GM21447 (cell line): Measurements from ENCODE around the gene ZNHIT2.

Experiments used
- ATAC-seq: cut with Tn5 transposase; IDR thresholded peaks from one replicate; pipeline ENCODE4 v1.9.1; 2021; ENCODE audit not compliant: unreplicated experiment

ZNHIT2 gene

DNA sequence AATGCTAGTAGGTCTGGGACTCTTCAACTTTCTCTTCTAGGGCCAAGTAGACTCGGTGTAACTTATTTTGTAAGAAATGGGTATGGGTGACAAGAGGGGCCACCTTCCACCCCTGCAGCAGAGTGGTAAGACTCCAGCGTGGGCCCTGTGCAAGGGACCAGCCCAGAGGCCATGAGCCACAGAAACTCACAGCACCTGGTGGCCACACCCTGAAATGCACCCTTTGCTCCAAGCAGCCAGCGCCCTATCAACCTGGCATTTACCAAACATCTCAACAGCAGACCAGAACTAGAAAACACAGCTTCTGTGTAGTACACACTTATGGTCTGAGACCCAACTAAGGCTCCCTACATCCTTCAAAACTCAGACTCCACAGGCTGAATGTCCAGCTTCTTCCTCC lies 39.4 kb downstream of the ZNHIT2 start:
- ATAC-seq: no peak

DNA sequence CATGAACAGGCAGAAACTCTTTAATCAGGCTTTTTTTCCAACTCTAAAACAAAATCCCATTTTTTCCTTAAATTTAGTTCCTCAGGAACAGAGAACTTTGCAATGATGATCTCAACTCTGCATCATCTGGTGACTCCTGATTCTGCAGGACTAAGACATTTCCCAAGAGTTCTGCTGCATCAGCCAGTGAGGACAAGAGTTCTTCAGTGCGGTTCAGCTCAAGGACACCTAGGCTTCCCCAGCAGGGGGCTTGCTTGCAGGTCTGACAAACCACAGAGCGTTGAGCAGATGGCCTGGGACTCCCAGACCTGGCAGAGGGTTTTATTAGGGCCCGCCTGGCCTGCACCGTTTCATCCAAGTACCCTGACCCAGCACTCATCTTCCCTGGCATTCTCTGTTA lies 40.0 kb downstream of the ZNHIT2 start:
- ATAC-seq: no peak

DNA sequence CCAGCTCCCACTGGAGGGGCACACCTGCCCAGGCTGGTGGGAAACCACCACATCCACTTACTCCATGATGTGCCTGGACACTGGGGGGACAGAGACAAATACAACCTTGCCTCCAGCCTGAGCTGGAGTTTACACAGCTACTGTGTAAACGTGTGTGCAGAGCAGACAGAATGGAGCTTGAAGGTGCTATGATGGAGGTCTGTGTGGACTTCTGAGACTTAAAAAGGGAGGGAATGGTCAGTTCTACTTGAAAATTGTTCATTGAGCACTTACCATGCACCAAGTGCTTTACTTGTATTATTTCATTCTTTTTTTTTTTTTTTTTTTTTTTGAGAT lies 44.9 kb downstream of the ZNHIT2 start:
- no peak for ATAC-seq

DNA sequence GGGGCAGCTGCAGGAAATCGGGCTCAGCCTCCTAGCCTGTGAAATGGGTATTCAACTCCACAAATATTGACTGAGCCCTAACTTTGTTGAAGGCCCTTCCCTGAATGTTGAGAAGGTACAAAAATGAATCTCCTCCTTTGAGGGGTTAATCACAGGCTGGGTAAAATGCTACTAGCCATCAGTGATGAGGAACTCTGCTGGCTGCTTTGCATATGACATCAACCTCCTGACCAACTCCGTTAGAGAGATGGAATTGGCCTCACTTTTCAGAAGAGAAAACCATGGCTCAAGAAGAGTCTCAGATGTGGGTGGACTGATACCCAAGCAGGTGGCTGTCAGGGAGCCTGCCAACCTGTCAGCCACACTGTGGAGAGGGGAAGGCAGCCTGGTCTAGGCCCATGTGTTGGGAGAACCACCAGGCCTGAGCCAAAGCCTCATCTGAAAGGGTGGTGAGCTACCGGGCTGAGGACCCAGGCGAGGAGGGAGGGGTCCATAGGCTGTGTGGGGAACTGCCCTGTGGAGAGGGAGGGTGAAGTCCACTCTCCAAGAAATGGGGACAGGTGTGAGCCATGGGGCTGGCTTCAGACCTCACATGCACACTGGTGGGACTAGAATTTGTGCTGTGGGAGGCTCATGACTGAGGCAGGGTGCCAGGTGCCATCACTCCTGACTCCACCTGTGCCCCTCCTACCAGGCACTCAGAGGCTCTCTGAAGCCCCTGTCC lies 45.4 kb downstream of the ZNHIT2 start:
- no peak for ATAC-seq

DNA sequence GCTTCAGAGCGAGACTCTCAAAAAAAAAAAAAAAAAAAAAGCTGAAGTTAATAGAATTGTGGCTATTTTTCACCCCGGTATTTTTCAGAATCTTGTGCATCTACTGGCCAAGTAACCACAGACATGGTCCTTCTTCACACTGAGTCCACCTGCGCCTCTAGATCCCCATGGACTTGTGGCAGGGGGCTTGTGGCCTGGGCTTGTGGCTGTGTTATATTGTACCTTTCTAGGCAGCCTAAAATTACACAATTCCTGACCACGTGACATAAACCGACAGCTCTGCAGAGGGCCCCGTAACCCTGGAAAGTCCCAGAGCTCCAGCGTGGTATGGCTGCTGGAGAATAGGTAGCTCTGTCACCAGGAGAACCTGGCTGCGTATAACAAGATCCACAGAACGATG lies 48.3 kb downstream of the ZNHIT2 start:
- ATAC-seq: no peak

DNA sequence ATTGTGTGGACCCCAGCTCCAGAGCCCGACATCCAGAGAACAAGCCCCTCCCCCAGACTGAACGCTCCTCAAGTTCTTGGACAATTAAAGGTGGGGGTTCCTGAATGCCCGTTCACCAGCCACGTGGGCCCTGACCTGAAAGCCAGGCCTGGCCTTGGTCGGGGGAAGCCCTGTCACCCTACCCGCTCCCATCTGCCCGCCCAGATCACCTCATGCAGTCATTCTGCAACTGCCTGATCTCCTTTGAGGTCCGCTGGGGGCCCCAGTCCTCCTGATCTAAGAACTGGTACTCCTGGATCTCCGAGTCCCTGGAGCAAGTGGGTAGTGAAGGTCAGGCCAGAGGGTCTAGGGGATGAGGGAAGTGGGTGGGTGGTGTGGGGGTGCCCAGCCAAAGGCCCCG lies 50.1 kb downstream of the ZNHIT2 start:
- ATAC-seq: no peak

DNA sequence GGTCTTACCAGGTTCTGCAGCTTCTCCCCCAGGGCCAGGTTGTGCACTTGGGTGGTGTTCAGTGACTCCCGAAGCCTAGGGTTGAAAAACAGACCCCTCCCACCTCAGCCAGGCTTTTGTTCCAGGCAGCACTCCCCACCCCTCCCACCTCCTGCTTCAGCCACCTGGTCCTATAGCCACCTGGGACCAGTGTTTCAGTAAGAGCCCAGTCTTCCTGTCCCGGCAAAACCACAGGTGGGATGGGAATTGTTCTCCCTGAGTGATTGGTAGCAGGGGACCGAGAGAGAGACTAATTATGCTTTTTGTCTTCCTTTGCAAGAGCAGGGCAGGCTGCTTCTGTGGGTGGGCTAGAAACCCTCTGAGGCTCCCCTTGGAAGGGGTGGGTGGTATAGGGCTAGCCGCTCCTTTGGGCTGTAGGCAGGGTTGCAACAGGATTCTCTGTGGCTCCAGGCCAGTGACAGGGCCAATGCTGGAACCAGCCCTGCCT lies 50.7 kb downstream of the ZNHIT2 start:
- ATAC-seq: no peak
